GM19324 (cell line): ENCODE results near the gene SSBP3.

Experiments
- ATAC-seq: cut with Tn5 transposase; IDR thresholded peaks from one replicate; pipeline ENCODE4 v1.9.1; 2021; ENCODE audit warnings: mild to moderate bottlenecking, moderate library complexity; ENCODE audit not compliant: unreplicated experiment, low FRiP score

The SSBP3 gene

DNA sequence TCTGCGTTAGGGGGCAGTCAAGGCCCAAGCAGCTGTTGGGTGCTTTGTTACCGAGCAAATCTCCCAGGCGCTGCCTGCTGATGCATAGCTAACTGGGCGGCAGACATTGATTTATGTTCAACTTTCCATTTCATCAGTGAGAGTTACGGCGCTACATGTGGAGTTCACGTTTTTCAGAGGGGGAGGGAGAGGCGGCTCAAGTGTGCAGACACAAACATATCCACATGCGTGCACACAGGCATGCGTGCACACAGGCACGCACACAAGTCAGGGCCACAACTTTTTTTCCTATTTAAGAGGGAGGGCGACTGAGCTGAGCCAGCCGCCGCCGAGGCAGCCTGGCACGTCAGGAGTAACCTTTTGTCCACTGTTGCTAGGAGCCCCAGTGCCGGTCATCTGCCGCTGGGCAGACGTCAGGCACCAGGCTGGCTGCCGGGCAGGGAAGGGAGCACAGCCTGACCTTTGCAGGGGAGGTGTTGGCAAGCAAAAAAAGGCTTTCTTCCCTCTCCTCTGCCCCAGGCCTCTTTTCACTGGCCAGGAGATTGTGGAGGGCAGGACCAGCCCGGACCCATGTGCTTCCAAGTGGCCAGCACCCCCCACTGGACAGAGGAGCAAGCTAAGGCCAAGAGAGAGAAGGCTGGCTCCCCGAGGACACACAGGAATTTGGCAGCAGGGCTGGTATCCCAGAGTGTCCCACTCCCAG is 133.0 kb downstream of the SSBP3 start:
- ATAC-seq = no peak

DNA sequence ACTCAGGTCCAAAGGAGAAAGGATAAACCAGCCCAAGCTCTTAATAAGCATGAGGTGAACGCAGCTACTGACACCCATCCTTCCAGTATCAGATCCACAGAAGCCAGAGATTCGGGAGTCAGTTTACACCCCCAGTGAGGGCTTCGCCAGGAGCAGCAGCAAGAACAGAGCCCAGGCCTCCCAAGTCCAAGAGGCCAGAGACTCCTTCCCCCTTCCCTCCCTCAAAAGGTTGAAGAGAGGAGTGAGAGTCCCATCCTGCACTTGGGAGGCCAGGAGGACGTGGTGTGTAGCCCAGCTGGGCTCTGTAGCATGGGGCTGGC is 133.5 kb downstream of the SSBP3 start:
- ATAC-seq = no peak

DNA sequence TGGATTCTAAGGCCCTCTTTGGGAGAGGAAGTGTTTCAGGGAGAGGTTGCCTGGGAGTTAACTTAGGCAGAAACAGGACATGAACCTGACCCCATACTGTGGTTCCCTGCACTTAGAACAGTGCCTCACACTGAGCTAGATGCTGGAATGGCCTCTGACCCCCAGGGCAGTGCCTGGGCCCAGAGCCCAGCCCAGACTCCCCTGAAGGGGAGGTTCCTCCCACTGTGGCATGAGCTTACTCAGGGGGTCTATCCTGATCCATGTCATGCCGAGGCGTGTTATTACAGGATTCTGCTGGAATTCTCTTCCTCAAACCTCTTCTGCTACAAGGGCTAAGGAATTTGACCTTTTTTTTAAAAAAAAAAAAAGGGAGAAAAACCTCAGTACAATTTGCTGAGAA is 134.1 kb downstream of the SSBP3 start:
- no peak for ATAC-seq

DNA sequence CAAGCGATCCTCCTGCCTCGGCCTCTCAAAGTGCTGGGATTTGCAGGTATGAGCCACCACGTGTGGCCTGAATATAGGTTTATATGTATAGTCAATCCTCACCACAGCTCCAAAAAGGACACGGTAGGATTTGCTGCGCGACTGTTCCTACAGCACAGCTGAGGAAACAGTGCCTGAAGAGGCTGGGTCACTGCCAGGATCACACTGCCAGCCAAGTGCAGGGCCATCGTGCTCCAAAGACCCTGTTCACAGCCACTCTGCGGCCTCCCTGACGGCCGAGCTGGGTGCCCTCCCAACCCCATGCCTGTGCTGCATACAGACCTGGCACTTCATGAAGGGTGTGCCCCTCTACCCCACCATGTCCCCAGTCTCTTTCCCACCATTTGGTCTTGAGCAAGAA is 134.9 kb downstream of the SSBP3 start:
- ATAC-seq = no peak

DNA sequence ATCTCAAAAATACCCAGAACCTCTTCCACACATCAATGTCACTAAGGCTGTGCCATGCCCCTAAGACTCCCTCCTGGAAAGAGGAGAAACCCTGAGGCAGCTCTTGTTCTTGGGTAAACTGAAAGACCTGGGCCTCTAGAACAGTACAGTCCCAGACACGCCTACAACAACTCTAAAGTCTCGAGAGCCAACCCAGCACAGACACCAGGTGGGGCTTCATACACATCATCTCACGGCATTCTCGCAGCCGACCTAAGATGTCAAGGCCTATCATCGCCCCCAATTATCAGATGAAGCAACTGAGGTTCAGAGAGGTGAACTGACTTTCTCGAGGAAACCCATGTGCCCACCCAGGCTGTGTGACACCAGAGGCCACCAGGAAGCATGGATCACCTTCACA is 135.7 kb downstream of the SSBP3 start:
- ATAC-seq = no peak

DNA sequence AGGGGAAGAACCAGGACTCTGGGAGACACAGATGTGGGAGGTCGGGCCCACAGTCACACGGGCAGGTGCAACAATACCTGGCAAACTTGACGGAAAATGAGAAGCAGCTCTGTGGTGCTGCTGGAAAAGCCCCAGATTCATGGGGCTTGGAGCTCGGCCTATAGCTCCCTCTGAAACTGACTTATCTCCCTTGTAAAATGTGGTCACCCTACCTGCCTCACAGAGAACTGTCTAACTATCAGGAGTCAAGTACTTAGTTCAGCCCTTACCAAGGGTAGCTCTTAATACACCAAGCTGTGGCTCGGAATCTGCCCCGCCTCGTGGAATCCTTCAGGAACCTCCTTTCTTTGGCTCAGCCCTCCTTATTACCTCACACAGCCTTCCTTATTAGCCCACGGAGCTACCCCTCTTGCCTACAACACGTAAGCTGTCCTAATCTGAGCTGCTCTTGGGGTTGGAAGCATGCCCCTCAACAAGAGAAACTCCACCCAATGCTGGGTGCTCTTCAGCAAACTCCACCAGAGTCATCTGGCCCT is 137.4 kb downstream of the SSBP3 start:
- no peak for ATAC-seq

DNA sequence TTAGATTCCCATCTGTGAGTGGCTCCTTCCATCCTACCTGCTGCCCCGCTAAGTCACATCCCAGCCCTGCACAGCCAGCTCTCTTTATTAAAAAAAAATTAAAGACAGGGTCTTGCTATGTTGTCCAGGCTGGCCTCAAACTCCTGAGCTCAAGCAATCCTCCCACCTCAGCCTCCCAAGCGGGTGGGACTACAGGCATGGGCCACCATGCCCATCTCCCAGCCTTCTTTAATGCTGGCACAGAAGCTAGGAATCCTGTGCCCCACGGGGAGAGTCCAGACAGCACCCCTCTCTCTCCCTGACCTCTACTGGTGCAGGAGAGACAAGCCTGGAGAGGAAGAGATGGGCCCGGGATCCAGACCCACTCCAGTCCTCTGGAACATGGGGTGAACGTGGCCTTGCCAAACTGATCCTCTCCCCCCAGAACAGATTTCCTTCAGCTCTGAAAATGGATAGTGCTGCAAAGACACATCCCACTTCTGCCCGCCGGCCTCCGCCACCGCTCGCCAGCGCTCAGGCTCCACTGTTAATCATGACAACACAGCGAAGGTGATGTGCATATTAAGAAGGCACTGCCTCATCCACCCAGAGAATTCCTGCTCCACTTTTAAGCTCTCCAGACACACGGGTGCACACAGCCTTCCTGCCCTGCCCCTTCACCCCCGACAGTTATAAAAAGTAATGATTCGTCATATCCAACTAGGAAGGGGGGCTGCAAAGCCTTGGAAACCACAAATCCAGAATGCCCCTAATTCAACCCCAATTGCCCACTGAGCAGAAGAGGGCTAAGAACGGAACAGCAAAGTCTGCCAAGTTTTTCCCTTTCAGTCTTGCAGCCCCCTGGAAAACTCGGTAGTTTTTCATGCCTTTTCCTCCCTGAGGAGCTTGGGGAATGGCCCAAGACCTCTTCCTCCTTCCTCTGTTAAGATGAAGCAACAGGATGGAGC is 138.1 kb downstream of the SSBP3 start:
- no peak for ATAC-seq

DNA sequence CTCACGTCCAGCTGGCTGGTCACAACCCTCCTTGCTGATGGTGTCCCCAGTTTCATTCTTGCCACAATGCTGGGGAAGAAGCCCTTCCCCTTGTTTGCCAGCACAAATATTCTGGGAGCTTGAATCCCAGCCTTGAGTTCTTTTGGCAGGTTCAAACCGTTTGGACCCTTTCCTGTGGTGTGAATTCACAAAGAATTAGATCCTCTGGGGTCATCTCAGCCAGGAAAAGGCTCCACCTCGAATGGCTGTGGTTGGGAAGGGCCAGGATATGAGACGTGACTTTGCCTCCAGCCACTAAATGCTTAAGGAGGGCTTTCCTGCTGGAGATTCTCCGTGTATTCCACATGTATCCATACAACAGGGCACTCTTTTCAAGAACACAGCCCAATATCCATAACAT is 139.3 kb downstream of the SSBP3 start:
- ATAC-seq = no peak

DNA sequence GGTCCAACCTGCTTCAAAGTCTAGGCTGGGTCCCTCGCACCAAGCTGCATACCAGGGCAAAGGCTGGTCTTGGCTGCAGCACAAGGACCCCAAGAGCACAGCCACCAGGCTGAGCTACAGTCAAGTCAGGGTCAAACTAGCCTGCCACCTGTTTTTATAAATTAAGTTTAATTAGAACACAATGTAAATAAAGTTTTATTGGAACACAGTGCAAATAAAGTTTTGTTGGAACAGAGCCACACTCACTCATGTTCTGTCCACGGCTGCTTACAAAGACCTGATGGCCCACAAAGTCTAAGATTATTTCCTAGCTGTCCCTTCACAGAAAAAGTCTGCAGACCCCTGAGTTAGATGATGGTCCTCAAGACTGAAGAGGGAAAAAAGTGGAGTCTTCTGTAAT is 140.0 kb downstream of the SSBP3 start:
- no peak for ATAC-seq

DNA sequence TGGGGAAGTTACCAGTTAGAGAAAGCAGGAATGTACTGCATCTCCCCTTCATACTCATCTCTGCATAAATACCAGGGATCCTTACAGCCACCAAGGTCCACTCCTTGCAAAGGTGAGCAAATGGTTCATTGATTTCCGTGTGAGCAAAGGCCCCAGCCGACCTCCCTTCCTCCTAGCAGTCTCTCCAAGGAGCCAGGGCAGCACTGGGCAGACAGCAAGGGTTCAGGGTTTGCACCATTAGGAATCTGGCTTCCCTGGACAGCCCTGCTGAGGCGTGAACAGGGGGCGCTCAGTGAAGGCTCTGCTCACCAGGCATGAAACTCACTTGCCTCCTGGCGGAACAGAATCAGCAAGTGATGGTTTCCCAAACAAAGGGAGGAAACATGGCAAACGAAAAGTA is 140.5 kb downstream of the SSBP3 start:
- ATAC-seq = no peak

DNA sequence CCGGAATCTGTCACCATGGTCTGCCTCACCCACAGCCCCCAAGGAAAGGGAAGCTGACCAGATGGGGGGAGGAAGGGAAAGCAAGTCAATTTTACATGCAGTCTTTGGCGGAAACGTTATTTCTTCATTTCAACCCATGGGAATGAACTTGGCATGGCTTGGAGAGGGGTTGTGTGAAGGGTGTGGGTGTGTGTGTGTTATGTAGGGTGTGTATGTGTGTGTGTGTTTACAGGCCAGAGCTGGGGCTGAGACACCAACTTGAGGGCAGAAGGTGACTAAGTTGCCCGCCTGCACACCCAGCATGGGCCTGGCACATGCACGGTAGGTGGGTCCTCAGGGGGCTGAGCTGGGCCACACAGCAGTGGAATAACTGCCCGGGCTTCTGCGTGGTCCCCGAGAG is 141.1 kb downstream of the SSBP3 start:
- ATAC-seq = no peak

DNA sequence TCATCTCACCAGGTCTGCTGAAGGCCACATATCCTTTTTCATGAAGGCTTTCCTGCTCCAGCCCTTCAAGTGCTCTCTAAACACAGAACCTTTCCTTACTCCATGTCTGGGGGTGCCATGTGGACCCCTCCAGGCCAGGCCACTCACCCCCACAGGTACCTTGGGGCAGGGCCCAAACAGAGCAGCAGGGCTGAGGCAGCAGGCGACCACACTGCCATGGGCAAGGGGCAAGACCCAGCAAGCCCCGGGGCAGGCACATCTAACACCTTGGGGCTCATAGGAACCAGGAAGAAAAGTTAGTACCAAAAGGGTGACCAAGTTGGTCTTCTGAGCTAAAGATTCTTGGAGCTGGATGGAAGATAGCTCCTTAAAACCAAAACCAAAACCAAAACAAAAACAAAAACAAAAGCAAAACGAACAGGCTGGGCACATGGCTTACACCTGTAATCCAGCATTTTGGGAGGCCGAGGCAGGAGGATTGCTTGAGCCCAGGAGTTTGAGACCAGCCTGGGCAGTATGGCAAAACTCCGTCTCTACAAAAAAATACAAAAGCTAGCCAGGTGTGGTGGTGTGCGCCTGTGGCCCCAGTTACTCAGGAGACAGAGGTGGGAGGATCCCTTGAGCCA is 142.5 kb downstream of the SSBP3 start:
- ATAC-seq = no peak

DNA sequence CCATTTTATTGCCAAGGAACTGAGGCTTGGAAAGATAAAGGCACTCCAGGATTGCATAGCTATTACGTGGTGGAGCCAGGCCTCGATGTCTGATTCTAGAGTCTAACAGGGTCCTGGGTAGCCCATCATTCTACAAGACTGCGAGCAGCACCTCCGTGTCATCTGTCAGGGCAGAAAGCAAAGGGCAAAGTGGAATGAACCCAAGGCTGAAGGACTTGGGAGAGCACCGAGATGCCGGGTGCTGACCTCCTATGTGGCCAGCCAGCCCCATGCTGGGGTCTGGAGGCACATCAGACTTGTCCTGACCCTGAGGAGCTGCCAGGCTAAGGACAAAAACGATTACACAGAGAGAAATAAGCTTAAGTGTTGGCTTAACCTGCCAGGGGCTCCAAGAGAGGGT is 143.9 kb downstream of the SSBP3 start:
- no peak for ATAC-seq

DNA sequence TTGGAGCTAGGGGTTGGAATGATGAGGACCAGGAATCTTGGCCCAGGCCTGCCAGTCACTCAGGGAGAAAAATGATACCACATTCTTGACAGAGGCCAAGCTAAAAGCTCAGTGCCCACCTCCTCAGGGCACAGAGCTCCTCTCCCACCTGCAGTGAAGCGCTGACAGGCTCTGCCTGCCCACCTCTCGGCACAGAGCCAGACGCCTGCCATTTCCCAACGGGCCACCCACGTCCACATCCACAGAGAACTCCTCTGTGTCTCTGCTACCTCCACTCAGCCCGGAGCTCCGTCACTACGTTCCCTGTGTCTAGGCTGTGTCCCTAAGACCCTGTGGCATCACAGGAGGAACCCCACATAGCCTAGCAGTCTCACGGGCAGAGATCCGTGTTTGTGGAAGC is 145.4 kb downstream of the SSBP3 start:
- no peak for ATAC-seq

DNA sequence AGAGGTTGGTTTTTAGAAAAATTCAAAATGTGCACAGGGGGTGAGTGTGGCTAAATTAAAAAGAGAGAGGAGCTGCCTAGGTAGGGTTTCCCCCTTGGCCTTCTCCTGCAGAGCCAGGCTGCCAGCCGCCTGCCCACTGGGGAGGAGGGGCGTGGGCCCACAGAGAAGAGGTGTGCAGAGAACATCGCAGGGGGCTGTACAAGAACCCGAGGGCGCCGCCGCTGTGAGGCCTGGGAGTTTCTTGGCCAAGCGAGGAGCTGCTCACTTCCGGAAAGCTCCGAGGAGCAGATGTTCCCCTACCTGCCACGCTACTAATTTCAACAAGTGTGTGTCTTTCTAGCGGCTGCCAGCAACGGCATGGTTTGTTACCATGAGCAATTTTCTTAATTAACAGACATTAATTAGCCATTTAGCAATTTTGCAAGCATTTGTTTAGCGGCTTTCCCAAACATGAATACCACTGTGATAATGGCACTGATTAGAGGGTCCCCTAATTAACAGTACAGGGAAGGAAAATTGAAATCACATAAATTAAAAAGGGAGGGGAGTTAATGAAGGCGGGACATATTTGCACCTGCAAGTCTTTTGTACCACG is 146.6 kb downstream of the SSBP3 start:
- ATAC-seq = no peak

DNA sequence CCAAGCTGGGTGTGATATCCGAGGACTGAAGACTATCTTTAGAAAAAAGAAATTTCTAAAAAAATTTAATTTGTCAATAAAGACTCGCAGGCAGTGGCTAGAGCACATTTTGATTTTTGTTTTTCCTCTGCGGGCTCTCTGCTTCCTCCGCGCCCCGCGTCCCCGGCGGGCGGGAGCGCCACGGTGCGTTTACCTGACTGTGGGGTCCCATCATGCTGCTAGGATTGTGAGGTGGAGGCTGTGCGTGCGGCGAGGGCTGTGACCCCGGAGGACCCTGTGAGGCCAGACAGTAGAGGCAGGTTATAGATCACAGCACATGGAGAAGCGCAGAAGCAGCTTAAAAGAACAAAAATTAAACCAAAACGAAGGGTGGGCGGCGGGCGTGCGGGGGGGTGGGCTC is 148.3 kb downstream of the SSBP3 start:
- ATAC-seq = no peak

DNA sequence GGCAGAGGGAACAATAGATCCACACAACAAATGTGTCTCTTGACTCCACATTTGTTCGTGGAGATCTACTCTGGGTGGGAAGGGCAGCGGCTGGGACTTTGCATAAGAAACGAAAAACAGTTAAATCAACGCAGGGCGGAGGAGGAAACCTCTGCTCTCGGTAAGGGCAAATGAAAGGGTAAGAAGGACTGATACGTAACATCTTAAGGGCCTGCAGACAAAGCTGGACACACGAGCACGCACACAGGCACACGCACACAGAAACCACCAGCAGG is 148.9 kb downstream of the SSBP3 start:
- no peak for ATAC-seq

DNA sequence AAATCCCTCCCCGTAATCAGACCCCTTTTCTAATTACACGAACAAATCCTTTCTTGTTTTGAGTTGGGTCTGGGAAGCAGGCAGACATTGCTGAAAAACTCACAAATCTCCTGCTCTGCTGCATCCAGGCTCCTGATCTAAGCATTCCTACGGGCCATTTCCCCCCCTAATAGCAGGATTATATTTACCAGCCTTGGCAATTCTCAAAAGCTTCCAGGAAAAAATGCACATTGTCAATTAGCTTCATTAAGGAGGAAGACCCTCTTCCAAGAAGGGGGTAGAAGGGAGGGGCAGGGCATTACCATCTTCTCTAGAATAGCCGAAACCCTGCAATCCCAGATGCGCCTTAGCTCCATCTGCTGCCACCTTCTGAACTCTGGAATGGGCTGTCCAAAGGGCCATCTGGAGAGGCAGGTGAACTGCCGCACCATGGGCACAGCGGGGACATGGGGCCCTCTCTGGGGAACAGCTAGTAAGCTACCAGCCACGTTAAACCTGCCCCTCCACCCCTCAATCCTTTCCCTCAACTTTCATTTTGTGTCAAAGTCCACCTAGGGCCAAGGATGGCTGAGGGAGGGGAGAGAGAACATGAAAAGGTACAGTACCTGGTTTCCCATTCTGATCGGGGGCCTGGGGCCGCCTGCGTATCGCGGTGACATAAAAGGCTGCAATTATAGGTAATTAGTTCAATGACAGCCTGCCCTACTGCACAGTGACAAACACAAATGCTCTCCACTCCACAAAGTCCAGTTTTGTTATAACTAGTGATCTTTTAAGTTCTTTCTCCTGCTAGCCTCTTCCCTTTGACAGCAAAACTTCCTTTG is 149.5 kb downstream of the SSBP3 start:
- ATAC-seq = no peak

DNA sequence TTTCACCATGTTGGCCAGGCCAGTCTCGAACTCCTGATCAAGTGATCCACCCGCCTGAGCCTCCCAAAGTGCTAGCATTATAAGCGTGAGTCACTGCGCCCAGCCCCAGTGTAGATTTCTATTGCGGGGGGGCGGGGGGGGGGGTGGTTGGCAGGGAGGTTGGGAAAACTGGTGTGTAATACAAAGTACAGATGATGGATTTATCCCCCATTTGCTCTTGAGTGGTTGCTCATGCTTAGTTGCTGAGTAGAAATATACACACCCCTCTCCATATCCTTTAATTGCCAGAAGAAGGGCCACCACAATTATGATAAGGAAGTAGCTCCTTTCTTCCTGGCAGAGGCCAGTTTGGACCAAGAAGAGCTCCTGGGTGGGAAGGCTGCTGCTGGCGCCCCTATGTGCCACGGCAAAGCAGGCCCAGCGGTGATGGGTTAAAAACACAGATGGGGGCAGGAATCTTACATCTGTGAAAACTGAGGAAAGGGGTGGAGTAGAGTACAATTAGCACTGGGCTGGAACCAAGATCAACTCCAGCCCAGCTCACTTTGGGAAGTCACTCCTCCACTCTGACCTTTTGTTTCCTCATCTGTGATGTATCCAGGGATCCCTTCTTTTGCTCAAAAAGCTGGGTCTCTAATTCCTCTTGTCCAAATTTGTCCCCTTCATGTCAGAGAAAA is 151.0 kb downstream of the SSBP3 start:
- ATAC-seq = no peak

DNA sequence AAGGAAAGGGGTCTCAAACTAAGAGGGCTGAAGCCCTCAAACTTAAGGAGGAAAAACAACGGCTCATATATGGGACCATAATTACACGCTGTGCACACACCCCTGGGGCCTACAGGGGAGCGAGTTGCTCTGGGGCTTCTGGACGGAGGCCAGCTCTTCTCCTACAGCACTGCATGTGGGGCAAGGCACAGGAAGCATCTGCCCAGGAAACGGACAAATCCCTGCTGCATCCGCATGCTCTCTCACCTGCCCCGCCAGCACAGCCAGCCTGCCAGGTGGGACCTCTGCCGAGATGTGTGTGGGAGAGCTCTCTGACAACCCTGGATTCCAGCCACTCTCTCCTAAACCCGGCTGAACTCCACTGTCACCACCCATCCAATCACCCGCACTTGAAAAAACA is 152.1 kb downstream of the SSBP3 start:
- ATAC-seq = no peak
